Stimulated activated CD8-positive, alpha-beta memory T cell treated with anti-CD3 and anti-CD28 coated beads, Interleukin-12 subunit alpha, Interleukin-12 subunit beta, amount 100 ng/mL, for 1 hour (primary cell): ENCODE measurements around the gene TMCC2.
"Not testable (repeated sequence)": the region's sequence is repeated elsewhere in the genome, so short reads cannot be mapped to it uniquely, and the experiment has no call there.

ENCODE experiments used
- DNase-seq: peaks from one replicate; pipeline ENCODE4 v3.0.0-alpha.2; 2020; ENCODE audit warnings: low read depth

The TMCC2 gene

DNA sequence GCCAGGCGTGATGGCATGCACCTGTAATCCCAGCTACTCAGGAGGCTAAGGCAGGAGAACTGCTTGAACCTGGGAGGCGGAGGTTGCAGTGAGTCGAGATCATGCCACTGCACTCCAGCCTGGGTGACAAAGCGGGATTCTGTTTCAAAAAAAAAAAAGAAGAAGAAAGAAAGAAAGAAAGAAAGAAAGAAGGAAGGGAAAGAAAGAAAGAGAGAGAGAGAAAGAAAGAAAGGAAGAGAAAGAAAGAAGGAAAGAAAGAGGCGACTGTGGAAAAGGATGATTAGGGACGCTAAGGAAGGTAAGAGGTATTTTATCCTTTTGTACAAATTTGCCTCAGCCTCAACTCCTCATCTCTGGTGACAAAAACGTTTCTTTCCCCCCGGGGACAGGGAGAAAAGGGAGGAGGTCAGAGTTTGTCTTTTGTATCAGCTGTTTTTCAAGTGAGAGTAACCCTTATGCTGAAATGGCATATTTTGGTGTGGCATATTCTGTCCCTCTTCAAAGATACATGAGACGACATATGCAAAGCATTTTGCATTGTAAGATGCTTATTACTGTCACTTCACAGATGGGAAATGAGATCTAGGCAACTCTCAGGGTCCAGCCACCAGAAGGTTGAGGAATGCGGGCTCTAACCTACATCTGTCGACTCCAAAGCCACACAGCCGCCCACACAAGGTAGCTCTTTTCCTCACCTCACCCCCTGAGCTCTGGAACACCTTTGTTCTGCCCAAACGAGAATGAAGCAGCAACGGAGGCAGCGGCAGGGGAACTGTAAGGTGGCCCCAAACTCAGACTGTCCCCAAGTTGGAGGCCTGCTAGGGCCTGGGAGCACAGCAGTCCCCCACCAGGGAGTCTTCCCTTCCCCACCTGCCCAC is 55.8 kb downstream of the TMCC2 start:
- DNase-seq = no peak

DNA sequence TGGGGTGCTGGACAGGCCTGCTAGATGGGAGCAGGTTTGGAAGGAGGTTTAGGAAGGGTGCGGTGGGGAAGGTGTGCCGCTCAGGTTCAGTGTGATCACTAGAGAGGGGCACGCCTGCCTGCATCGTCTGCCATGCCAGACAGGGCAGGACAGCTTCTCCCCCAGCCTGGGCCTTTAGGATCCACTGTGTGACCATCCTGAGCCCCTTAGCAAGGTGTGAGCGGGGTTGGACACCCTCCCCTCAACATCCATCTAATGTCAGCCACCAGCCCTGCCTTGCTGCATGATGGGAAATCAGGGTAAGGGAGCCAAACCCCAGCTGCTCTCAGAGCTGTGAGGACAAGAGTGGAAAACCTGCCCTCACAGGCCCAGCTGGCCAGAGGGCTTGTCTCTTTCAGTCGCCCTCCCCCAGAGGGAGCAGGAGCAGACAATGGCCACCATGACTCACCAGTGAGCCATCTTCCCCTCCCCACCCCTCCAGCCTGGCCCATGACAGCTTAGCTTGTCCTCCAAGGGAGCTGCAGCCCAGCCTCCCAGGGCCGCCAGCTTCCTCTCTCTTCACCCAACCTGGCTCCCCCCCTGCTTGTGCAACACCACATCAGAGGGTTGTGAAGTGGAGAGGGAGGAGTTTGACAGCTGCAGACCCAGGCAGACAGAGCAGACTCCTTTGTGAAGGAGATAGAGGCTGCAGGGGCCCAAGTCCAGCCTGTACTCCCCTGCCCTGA is 56.8 kb downstream of the TMCC2 start:
- peak; percentile 87 for DNase-seq

GRCh38 chr1:205285381-205286101 is 57.8 kb downstream of the TMCC2 start:
- DNase-seq = no peak

DNA sequence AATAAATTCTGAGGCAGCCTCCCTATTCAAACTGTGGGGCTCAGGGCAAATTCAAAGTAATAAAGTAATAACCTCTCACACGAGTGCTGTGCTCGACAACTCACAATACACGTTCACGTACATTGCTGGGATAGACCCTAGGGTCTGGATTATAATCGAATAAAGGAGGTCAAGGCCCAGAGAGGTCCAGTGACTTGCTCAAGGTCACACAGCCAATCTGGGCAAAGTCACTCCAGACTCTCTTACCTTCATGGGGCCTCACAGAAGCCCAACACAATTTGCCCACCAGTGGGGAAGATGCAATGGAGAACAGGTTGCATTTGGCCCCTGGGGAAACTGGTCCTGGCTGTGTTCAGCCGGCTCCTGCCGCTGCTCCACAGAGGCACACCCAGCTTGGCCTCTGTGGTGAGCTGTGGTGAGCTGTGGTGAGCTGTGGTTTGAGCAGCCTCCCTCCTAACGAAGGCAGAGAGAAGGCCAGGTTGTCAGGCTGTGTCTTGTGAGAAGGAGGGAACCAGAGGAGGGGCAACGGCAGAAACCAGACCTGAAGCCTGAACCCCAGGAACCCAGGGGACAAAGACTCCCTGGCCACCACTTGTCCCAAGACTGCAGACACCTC is 58.7 kb downstream of the TMCC2 start:
- no peak for DNase-seq

GRCh38 chr1:205287076-205287475 is 59.3 kb downstream of the TMCC2 start:
- no peak for DNase-seq

DNA sequence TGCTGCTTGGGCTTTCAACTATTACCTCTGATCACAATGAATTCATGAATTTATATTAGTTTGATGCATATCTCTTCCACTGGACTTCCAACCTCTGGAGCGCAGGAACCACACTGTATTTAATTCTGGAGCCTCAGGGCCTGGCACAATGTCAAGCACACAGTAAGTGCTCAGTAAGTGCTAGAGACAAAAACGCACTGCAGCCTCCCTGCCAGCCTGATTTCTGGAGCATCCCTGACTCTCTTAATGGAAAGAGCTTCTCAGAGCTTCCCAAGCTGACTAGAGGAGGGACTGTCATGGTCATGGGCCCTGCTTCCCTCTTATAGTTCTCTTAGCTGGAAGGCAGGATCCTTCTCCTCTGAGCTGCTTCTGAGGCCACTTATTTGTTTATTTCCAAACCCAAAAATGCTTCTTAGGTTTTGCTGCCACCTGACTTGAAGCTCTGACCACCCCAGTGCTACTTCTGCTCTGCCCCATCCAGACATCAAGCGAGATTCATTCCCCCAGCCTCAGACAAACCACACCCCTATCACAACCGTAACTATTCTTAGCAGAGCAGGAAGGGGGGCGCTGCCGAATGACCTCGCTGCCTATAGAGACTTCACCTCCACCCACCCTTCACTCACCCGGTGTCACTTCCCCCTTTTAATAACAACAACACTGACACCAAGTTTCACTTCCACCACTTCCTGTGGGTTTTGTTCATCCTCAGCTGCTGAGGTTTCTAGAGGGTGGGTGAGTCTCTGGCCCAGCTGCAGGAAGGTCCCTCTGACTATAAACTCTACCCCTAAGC is 60.2 kb downstream of the TMCC2 start:
- DNase-seq = peak; percentile 63

DNA sequence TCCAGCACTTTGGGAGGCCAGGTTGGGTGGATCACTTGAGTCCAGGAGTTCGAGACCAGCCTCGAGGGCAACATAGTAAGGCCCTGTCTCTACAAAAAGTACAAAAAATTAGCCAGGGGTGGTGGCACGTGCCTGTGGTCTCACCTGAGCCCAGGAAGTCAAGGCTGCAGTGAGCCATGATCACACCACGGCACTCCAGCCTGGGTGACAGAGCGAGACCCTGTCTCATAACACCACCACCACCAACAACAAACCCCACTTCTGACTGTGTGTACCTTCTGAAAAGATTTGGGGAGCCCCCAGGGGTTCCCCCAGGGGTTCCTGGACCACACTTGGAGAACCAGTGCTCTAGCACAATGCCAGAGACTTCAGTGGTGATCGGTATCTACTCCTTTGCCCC is 63.9 kb downstream of the TMCC2 start:
- no peak for DNase-seq

DNA sequence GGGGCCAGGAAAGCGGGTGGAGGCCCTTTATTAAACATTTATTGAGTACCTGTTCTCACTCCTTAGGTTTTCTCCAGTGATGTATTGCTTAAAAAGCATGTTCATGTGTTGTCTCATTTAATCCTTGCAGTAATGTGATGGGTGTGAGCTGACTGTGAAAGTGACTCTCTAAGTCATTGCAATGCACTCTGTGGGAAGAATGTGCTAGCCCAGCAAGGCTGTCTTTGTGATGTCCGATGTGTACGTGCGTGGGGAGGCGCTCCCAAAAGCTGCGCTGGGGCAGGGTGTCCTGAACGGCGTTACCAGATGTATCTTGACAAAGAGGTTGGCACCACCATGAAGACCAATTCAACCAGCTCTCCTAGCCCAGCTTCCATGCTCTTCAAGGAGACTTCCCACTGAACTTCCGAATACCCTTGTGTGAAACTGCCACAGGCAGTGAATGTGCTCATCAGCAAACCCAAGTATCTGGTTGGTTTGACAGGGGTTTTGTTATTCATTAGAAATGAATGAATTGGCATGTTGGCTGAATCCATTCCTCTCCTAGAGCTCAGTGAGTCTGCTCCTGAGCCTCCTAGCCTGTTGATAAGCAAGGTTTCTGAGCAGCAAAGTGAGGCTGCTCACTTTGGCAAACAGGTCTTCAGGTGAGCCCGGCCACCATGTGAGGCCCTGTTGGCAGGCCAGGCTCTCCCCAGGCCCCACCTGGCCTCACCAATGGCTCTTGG is 65.8 kb downstream of the TMCC2 start:
- no peak for DNase-seq

- no peak for DNase-seq
Measured at GRCh38 chr1:205294175-205294917, 66.6 kb downstream of the TMCC2 start.

- DNase-seq = no peak
Measured at GRCh38 chr1:205294934-205295333, 67.2 kb downstream of the TMCC2 start.

DNA sequence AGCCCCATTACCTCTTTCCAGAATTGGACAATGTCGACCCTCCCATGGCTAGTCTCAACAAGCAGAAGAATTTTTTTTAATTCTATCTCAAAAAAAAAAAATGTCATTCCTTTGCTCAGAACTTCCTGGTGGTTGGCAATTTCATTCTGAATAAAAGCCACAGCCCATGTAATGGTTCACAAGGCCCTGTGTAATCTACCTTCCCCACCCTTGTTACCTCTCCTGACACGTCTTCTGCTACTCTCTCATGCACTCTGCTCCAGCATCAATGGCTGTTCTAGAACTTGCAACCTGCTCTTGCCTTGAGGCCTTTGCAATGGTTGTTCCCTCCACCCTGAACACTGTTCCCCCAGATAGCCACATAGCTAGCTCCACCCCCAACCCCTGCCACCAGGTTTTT is 68.4 kb downstream of the TMCC2 start:
- DNase-seq = no peak

DNA sequence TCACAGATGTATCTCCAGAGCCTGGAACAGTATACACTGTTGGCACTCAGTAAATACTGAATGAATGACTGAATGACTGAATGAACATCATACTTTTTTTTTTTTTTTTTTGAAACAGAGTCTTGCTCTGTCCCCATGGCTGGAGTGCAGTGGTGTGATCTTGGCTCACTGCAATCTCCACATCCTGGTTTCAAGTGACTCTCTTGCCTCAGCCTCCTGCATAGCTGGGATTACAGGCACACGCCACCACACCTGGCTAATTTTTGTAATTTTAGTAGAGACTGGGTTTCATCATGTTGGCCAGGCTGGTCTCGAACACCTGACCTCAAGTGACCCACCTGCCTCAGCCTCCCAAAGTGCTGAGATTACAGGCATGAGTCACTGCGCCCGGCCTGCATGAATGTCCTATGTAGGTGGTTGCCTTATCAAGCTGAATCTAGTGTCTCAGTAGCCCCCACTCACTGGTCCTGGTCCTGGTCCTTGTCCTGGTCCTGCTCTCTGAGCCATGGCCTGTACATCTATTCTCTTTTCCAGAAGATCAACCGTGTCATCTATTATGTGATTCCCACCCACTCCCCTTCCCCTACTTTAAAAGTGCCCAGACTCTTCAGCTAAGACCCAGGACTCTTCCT is 69.9 kb downstream of the TMCC2 start:
- not testable (repeated sequence) for DNase-seq

DNA sequence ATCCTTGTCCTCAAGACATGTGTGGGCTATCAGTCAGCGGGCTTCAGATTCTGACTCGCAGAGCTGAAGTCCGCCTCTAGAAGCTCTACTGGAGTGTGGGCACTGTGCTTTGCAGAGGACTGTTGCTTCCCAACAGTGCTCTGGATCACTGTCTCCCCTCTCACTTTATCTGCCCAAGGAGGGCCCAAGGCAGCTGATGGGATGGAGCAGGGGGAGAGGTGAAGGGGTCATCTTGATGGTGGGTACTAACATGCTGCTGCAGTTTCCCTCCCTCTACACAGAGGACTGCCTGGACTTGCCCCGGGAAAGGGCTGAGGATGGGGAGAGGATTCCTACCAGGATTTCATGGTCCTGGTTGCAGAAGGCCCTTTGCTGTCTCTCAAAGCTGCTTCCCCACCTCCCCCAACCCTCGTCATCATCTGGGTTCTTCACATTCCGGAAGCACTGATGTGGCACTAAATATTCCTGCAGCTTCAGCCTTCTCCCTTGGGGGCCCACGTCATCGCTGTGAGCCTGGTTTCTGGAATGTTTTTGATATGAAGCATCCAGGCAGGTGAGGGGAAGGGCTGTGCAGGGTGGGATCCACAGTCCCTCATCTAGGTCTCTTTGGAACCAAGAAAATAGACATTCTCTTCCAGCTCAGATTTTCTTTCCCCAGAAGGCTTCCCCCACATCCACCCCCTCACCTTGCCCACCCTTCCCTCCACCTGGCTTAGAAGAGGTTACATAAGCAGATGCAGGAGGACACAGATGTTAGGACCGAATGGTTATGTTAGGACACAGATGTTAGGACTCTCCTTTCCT is 70.6 kb downstream of the TMCC2 start:
- no peak for DNase-seq

- DNase-seq = no peak
Measured at GRCh38 chr1:205300149-205300548, 72.4 kb downstream of the TMCC2 start.

- no peak for DNase-seq
Measured at GRCh38 chr1:205301205-205301821, 73.6 kb downstream of the TMCC2 start.

GRCh38 chr1:205301842-205302588 is 74.3 kb downstream of the TMCC2 start:
- no peak for DNase-seq

- no peak for DNase-seq
Measured at GRCh38 chr1:205303247-205303888, 75.6 kb downstream of the TMCC2 start.
